AG04449 (cell line): ENCODE results near the gene PHC2.

ENCODE experiments used
- CTCF ChIA-PET: fragments of 350-600 bp; formaldehyde crosslinking; extraction: SDS; loops from one replicate; lab custom pipeline; 2021; ENCODE audit warnings: antibody characterized with exemption; lab: Yijun Ruan, JAX
- POLR2A ChIA-PET: fragments of 400-600, 350-600 bp; formaldehyde crosslinking; extraction: SDS; loops from one replicate; lab custom pipeline; 2020; ENCODE audit warnings: antibody characterized with exemption, inconsistent platforms; lab: Yijun Ruan, JAX
- DNase-seq: peaks from one replicate; pipeline ENCODE4 v3.0.0-alpha.2; 2010; ENCODE audit warnings: low read depth, low spot score
- H3K4me3 ChIP-seq: 2 replicates; pipeline ENCODE4 v1.5.1; 2011; ENCODE audit warnings: low read depth, mild to moderate bottlenecking, control low read depth, low read length
- TF ChIP-seq, protein P1 (sequence below): IDR thresholded peaks from one replicate; pipeline ENCODE4 v1.5.1; 2011; ENCODE audit warnings: mild to moderate bottlenecking, moderate library complexity, low read length, control low read depth, inconsistent platforms; ENCODE audit not compliant: insufficient read depth; ENCODE audit errors: missing control alignments

PHC2 gene

GRCh38 chr1:33366762-33367484, 64.0 kb downstream of the PHC2 start:
- H3K4me3 ChIP-seq, result no peak overlapping the region
- ChIA-PET CTCF (interaction anchor here (0.8 to 11.9 kb wide), 16 partner anchors 9 to 103 kb away, joined by 3 to 203 read pairs (median 5); partner anchors contain the start of gene ZSCAN20), POLR2A (no interaction called here)
- no peak for DNase-seq
- TF ChIP-seq, protein P1, sequence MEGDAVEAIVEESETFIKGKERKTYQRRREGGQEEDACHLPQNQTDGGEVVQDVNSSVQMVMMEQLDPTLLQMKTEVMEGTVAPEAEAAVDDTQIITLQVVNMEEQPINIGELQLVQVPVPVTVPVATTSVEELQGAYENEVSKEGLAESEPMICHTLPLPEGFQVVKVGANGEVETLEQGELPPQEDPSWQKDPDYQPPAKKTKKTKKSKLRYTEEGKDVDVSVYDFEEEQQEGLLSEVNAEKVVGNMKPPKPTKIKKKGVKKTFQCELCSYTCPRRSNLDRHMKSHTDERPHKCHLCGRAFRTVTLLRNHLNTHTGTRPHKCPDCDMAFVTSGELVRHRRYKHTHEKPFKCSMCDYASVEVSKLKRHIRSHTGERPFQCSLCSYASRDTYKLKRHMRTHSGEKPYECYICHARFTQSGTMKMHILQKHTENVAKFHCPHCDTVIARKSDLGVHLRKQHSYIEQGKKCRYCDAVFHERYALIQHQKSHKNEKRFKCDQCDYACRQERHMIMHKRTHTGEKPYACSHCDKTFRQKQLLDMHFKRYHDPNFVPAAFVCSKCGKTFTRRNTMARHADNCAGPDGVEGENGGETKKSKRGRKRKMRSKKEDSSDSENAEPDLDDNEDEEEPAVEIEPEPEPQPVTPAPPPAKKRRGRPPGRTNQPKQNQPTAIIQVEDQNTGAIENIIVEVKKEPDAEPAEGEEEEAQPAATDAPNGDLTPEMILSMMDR, result no peak

DNA sequence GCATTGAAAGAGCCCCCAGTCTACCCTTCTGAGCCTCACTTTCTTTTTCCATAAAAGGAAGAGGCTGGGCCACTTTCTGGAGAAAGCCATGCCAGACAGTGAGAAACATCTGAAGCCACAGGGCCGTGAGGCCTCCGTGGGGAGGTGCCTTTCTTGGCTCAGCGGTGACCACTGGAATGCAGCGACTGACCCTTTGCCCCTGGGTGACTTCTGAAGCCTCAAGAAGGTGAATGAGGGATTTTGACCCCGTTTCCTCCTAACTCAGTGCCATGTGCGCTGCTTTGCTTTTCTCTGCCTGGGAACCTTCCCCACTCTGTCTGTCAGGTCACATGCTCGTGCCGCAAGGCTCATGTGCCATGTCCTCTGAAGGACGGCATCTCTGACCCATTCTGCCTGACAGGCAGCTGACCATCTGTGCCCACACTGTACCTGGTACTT, 65.3 kb downstream of the PHC2 start:
- no peak for DNase-seq
- POLR2A ChIA-PET, result no interaction called here
- H3K4me3 ChIP-seq, result no peak overlapping the region
- TF ChIP-seq, protein P1, result no peak
- CTCF ChIA-PET, result interaction anchor here (0.7 to 11.9 kb wide), 12 partner anchors 9 to 105 kb away, joined by 3 to 203 read pairs (median 5); partner anchors contain the start of gene ZSCAN20

GRCh38 chr1:33364565-33364918, 66.4 kb downstream of the PHC2 start:
- POLR2A ChIA-PET, result no interaction called here
- DNase-seq, result no peak
- TF ChIP-seq, protein P1, result no peak
- H3K4me3 ChIP-seq, result no peak overlapping the region
- CTCF ChIA-PET, result interaction anchor here (0.7 to 11.9 kb wide), 12 partner anchors 8 to 105 kb away, joined by 3 to 203 read pairs (median 5); partner anchors contain the start of gene ZSCAN20

- ChIA-PET CTCF (interaction anchor here (0.7 to 9.9 kb wide), 9 partner anchors 10 to 143 kb away, joined by 3 to 203 read pairs (median 4); no protein-coding TSS in a partner anchor), POLR2A (no interaction called here)
- TF ChIP-seq, protein P1, result no peak
- no peak overlapping the region for H3K4me3 ChIP-seq
- no peak for DNase-seq
Observed at GRCh38 chr1:33363470-33363861, 67.4 kb downstream of the PHC2 start.

DNA sequence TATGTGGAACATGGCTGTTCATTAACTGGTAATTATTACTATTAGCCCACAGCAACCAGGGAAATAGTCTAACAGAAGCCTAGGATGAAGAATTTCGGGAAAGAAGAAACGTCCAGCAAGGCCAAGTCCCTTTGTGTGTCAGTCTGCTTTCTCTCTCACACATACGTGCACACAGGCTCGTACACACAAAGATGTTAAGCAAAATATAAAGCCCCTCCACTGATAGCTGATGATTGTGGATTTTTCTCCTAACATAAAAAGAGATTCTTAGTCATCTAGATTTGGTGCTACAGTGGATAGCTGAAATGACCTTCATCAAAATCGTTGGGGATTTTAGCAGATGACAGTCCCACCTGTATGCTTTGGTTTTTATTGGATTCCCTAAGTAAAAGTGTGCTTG, 67.9 kb downstream of the PHC2 start:
- POLR2A ChIA-PET, result no interaction called here
- CTCF ChIA-PET, result interaction anchor here (1.1 to 9.9 kb wide), 7 partner anchors 11 to 108 kb away, joined by 3 to 203 read pairs (median 5); no protein-coding TSS in a partner anchor
- no peak overlapping the region for H3K4me3 ChIP-seq
- DNase-seq, result no peak
- TF ChIP-seq, protein P1, result no peak
